SK-N-SH (cell line): ENCODE data around the gene HELQ.

Source experiments
- CHD2 ChIP-seq: fragments of 150-350 bp; IDR thresholded peaks from 2 replicates; pipeline ENCODE4 v1.6.1; 2018; ENCODE audit warnings: low read length; ENCODE audit not compliant: partially characterized antibody
- FOSL2 ChIP-seq: IDR thresholded peaks from 2 replicates; pipeline ENCODE4 v1.4.0; 2012; ENCODE audit warnings: low read depth, mild to moderate bottlenecking, moderate library complexity, borderline replicate concordance
- FOXJ3 ChIP-seq: sonication (generic); formaldehyde crosslinking; IDR thresholded peaks from 2 replicates; pipeline ENCODE4 v1.5.1; 2020; ENCODE audit warnings: mild to moderate bottlenecking, missing genetic modification reagents
- GATA2 ChIP-seq: sonication (generic); formaldehyde crosslinking; IDR thresholded peaks from 2 replicates; pipeline ENCODE4 v1.5.0; 2020; ENCODE audit warnings: mild to moderate bottlenecking, missing genetic modification reagents
- POLR2AphosphoS5 ChIP-seq: IDR thresholded peaks from 2 replicates; pipeline ENCODE4 v1.6.1; 2012; ENCODE audit warnings: low read depth, low read length
- TAF1 ChIP-seq: IDR thresholded peaks from 2 replicates; pipeline ENCODE4 v1.6.1; 2012; ENCODE audit warnings: low read depth, mild to moderate bottlenecking, low read length, moderate library complexity, borderline replicate concordance
- YY1 ChIP-seq: IDR thresholded peaks from 2 replicates; pipeline ENCODE4 v1.4.0; 2012; ENCODE audit warnings: low read depth, mild to moderate bottlenecking
- TF ChIP-seq, protein P1 (sequence below): fragments of 200-600 bp; sonication (generic); IDR thresholded peaks from 2 replicates; pipeline ENCODE4 v1.6.1; 2017; ENCODE audit warnings: antibody characterized with exemption, mild to moderate bottlenecking, moderate library complexity
- TF ChIP-seq, protein P2 (sequence below): IDR thresholded peaks from 2 replicates; pipeline ENCODE4 v1.4.0; 2012; ENCODE audit warnings: low read depth, borderline replicate concordance
- TF ChIP-seq, protein P3 (sequence below): IDR thresholded peaks from 2 replicates; pipeline ENCODE4 v1.6.1; 2012; ENCODE audit warnings: mild to moderate bottlenecking, low read depth, low read length, moderate library complexity
- TF ChIP-seq, protein P4 (sequence below): IDR thresholded peaks from 2 replicates; pipeline ENCODE4; 2012
- TF ChIP-seq, protein P5 (sequence below): IDR thresholded peaks from 2 replicates; pipeline ENCODE4 v1.4.0; 2012; ENCODE audit warnings: low read depth
- TF ChIP-seq, protein P6 (sequence below): fragments of 150-350 bp; IDR thresholded peaks from 2 replicates; pipeline ENCODE4 v1.6.1; 2017; ENCODE audit warnings: antibody characterized with exemption, low read length, low read depth, borderline replicate concordance

DNA sequence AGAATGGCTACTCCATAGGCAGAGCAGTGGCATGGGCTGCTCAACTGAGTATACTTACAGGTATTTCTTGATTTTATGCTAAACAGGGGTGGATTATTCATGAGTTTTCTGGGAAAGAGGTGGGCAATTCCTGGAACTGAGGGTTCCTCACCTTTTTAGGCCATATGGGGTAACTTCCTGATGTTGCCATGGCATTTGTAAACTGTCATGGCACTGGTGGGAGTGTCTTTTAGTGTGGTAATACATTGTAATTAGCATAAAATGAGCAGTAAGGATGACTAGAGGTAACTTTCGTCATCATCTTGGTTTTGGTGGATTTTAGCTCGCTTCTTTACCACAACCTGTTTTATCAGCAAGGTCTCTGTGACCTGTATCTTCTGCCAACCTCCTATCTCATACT lies 72.8 kb downstream of the HELQ start:
- TF ChIP-seq, protein P1, sequence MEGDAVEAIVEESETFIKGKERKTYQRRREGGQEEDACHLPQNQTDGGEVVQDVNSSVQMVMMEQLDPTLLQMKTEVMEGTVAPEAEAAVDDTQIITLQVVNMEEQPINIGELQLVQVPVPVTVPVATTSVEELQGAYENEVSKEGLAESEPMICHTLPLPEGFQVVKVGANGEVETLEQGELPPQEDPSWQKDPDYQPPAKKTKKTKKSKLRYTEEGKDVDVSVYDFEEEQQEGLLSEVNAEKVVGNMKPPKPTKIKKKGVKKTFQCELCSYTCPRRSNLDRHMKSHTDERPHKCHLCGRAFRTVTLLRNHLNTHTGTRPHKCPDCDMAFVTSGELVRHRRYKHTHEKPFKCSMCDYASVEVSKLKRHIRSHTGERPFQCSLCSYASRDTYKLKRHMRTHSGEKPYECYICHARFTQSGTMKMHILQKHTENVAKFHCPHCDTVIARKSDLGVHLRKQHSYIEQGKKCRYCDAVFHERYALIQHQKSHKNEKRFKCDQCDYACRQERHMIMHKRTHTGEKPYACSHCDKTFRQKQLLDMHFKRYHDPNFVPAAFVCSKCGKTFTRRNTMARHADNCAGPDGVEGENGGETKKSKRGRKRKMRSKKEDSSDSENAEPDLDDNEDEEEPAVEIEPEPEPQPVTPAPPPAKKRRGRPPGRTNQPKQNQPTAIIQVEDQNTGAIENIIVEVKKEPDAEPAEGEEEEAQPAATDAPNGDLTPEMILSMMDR, result no peak
- TF ChIP-seq, protein P2, sequence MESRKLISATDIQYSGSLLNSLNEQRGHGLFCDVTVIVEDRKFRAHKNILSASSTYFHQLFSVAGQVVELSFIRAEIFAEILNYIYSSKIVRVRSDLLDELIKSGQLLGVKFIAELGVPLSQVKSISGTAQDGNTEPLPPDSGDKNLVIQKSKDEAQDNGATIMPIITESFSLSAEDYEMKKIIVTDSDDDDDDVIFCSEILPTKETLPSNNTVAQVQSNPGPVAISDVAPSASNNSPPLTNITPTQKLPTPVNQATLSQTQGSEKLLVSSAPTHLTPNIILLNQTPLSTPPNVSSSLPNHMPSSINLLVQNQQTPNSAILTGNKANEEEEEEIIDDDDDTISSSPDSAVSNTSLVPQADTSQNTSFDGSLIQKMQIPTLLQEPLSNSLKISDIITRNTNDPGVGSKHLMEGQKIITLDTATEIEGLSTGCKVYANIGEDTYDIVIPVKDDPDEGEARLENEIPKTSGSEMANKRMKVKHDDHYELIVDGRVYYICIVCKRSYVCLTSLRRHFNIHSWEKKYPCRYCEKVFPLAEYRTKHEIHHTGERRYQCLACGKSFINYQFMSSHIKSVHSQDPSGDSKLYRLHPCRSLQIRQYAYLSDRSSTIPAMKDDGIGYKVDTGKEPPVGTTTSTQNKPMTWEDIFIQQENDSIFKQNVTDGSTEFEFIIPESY, result no peak
- TF ChIP-seq FOSL2 (no peak), POLR2AphosphoS5 (no peak), FOXJ3 (CRISPR knock-in tag) (no peak), CHD2 (no peak), TAF1 (no peak), YY1 (no peak), GATA2 (no peak)
- TF ChIP-seq, protein P3, sequence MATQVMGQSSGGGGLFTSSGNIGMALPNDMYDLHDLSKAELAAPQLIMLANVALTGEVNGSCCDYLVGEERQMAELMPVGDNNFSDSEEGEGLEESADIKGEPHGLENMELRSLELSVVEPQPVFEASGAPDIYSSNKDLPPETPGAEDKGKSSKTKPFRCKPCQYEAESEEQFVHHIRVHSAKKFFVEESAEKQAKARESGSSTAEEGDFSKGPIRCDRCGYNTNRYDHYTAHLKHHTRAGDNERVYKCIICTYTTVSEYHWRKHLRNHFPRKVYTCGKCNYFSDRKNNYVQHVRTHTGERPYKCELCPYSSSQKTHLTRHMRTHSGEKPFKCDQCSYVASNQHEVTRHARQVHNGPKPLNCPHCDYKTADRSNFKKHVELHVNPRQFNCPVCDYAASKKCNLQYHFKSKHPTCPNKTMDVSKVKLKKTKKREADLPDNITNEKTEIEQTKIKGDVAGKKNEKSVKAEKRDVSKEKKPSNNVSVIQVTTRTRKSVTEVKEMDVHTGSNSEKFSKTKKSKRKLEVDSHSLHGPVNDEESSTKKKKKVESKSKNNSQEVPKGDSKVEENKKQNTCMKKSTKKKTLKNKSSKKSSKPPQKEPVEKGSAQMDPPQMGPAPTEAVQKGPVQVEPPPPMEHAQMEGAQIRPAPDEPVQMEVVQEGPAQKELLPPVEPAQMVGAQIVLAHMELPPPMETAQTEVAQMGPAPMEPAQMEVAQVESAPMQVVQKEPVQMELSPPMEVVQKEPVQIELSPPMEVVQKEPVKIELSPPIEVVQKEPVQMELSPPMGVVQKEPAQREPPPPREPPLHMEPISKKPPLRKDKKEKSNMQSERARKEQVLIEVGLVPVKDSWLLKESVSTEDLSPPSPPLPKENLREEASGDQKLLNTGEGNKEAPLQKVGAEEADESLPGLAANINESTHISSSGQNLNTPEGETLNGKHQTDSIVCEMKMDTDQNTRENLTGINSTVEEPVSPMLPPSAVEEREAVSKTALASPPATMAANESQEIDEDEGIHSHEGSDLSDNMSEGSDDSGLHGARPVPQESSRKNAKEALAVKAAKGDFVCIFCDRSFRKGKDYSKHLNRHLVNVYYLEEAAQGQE, result no peak
- TF ChIP-seq, protein P4, sequence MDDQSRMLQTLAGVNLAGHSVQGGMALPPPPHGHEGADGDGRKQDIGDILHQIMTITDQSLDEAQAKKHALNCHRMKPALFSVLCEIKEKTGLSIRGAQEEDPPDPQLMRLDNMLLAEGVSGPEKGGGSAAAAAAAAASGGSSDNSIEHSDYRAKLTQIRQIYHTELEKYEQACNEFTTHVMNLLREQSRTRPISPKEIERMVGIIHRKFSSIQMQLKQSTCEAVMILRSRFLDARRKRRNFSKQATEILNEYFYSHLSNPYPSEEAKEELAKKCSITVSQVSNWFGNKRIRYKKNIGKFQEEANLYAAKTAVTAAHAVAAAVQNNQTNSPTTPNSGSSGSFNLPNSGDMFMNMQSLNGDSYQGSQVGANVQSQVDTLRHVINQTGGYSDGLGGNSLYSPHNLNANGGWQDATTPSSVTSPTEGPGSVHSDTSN, result no peak
- TF ChIP-seq, protein P5, sequence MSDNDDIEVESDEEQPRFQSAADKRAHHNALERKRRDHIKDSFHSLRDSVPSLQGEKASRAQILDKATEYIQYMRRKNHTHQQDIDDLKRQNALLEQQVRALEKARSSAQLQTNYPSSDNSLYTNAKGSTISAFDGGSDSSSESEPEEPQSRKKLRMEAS, result no peak
- TF ChIP-seq, protein P6, sequence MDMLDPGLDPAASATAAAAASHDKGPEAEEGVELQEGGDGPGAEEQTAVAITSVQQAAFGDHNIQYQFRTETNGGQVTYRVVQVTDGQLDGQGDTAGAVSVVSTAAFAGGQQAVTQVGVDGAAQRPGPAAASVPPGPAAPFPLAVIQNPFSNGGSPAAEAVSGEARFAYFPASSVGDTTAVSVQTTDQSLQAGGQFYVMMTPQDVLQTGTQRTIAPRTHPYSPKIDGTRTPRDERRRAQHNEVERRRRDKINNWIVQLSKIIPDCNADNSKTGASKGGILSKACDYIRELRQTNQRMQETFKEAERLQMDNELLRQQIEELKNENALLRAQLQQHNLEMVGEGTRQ, result no peak
